HG03378 (cell line): ENCODE data around the gene LOXL1.

ENCODE experiments used
- ATAC-seq: cut with Tn5 transposase; IDR thresholded peaks from one replicate; pipeline ENCODE4 v1.9.1; 2021; ENCODE audit warnings: mild to moderate bottlenecking, moderate library complexity; ENCODE audit not compliant: unreplicated experiment

The LOXL1 gene

GRCh38 chr15:73990250-73991005, 64.2 kb downstream of the LOXL1 start:
- ATAC-seq = no peak

GRCh38 chr15:73991260-73991659, 65.0 kb downstream of the LOXL1 start:
- no peak for ATAC-seq

GRCh38 chr15:73991726-73992593, 65.7 kb downstream of the LOXL1 start, which contains the start of gene STOML1:
STOML1 (minus strand) TSS chr15:73992295; CDS start chr15:73992223, 72 bp downstream.
- peak; percentile 48 for ATAC-seq

GRCh38 chr15:73992594-73992898, 66.3 kb downstream of the LOXL1 start:
- ATAC-seq = no peak

- ATAC-seq = no peak
Observed at GRCh38 chr15:73993211-73993994, 67.1 kb downstream of the LOXL1 start.

GRCh38 chr15:73994413-73994883, 68.2 kb downstream of the LOXL1 start, which contains the start of gene PML:
PML (plus strand) TSS chr15:73994716; CDS start chr15:73994813, 97 bp downstream.
- peak; percentile 54 for ATAC-seq

GRCh38 chr15:73994912-73995622, 68.8 kb downstream of the LOXL1 start:
- peak; percentile 0 for ATAC-seq

GRCh38 chr15:73996267-73996666, 70.0 kb downstream of the LOXL1 start:
- ATAC-seq = no peak

- no peak for ATAC-seq
Observed at GRCh38 chr15:73996939-73997338, 70.7 kb downstream of the LOXL1 start.

GRCh38 chr15:73997986-73998385, 71.7 kb downstream of the LOXL1 start:
- ATAC-seq = no peak
